VCaP (cell line): ENCODE measurements around the gene B3GNT4.

Source experiments
- H3K27ac ChIP-seq: fragments of 450-650 bp; 2 replicates; pipeline ENCODE4 v1.5.1; 2017
- TF ChIP-seq, protein P1 (sequence below): fragments of 450-650 bp; conservative IDR thresholded peaks from 2 replicates; pipeline ENCODE4 v1.5.1; 2017; ENCODE audit warnings: mild to moderate bottlenecking, moderate library complexity

The B3GNT4 gene

DNA sequence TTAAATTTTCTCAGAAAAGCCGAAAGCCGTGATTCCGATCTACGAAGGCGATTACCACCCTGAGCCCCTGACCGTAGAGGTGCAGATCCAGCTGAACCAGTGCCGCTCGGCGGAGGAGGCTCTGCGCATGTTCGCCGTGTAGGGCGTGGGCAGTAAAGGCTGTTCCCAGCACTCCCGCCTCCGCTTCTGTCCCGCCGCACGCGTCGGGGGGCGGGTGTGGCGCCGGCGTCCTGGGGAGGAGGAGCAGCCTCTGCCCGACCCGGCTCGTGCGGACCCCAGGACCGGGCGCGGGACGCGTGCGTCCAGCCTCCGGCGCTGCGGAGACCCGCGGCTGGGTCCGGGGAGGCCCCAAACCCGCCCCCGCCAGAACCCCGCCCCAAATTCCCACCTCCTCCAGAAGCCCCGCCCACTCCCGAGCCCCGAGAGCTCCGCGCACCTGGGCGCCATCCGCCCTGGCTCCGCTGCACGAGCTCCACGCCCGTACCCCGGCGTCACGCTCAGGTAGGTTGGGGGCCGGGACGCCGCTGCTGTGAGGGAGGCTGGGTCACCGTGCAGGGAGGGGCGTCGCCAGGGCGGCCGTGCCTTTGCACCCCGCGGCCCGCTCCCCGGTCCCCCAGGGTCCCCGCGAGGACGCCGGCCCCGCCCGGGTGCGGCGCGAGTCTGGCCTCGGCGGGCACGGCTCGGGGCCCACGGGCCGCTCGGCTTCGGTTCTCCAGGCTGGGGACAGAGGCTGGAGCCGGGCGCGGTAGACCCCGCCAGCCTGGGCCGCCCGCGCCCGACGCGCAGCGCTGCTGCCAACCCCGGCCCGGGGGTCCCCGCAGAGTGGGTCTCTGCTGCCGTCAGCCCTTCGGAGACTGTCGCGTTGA is at the start of gene B3GNT4:
TSS of gene B3GNT4 (plus strand) at position 409 of the 866 bp plus-strand sequence. CDS start 910 bp downstream, outside the sequence.
- H3K27ac ChIP-seq, result peak within 1 kb of the TSS; percentile 67

GRCh38 chr12:122155705-122156104 is 47.8 kb upstream of the B3GNT4 start:
- H3K27ac ChIP-seq, result no peak overlapping the region
- TF ChIP-seq, protein P1, sequence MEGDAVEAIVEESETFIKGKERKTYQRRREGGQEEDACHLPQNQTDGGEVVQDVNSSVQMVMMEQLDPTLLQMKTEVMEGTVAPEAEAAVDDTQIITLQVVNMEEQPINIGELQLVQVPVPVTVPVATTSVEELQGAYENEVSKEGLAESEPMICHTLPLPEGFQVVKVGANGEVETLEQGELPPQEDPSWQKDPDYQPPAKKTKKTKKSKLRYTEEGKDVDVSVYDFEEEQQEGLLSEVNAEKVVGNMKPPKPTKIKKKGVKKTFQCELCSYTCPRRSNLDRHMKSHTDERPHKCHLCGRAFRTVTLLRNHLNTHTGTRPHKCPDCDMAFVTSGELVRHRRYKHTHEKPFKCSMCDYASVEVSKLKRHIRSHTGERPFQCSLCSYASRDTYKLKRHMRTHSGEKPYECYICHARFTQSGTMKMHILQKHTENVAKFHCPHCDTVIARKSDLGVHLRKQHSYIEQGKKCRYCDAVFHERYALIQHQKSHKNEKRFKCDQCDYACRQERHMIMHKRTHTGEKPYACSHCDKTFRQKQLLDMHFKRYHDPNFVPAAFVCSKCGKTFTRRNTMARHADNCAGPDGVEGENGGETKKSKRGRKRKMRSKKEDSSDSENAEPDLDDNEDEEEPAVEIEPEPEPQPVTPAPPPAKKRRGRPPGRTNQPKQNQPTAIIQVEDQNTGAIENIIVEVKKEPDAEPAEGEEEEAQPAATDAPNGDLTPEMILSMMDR, result no peak

More for the DNA sequence above, at the start of gene B3GNT4:
- TF ChIP-seq, protein P1, result no peak

GRCh38 chr12:122158700-122159285 is 44.7 kb upstream of the B3GNT4 start:
- H3K27ac ChIP-seq, result no peak overlapping the region
- TF ChIP-seq, protein P1, result no peak

DNA sequence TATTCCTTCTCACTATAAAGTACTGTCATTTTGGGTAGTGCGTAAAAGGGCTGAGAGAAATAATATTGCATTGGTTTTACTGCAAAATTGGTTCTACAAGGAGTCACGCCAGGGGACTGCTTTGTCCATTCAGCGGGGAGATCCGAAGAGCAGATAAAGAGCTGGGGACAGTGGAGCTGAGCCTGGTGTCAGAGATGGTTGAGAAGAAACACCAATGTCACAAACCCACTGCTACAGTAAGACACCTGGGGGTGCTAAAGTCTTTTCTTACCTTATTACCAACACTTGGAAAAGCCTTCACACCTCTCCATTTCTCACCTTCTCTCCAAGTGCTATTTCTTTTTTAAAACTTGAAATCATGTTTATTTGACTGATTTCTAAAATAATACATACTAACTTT is 43.6 kb upstream of the B3GNT4 start:
- no peak overlapping the region for H3K27ac ChIP-seq
- TF ChIP-seq, protein P1, result no peak

- H3K27ac ChIP-seq, result no peak overlapping the region
- TF ChIP-seq, protein P1, result no peak
These were observed 42.7 kb upstream of the B3GNT4 start for GRCh38 chr12:122160761-122161160.

DNA sequence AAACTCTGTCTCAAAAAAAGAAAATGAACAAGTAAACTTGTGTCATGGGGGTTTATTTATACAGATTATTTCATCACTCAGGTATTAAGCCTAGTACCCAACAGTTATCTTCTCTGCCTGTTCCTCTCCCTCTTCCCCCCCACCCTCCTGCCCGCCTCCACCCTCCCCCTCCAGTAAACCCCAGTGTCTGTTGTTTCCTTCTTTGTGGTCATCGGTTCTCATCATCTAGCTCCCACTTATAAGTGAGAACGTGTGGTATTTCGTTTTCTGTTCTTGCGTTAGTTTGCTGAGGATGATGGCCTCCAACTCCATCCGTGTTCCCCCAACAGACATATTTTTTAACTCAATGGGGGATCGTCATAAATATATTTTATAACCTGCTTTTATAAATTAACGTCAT is 41.8 kb upstream of the B3GNT4 start:
- H3K27ac ChIP-seq, result no peak overlapping the region
- TF ChIP-seq, protein P1, result no peak

DNA sequence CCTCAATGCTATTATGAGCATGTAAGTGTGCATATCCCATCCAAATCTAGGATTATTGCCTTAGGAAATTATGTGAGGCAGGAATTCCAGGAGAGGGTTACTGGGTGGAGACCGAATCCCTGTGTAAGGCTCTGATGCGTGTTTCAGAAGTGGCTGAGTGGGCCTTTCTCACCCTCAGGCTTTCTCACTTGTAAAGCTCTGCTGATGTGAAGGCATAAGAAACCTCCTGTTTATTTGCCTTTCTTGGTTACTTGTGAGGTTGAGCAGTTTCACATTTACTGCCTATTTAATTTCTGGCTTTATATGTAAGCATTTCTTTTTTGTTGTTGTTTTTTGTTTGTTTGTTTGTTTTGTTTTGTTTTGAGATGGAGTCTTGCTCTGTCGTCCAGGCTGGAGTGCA is 40.5 kb upstream of the B3GNT4 start:
- TF ChIP-seq, protein P1, result no peak
- H3K27ac ChIP-seq, result no peak overlapping the region
